Type B pancreatic cell (in vitro differentiated cells): Measurements from ENCODE around the gene MOK. TPM values are rescaled to one million over a fixed set of nuclear protein-coding genes. Genes with fewer than 3 reads are reported as not detected.

ENCODE experiments used
- DNase-seq: peaks from one replicate; pipeline ENCODE4 v3.0.0; 2021; ENCODE audit warnings: mixed read lengths; ENCODE audit not compliant: unreplicated experiment; ENCODE audit errors: extremely low spot score
- H3K27ac Mint-ChIP-seq: 2 replicates; pipeline ENCODE4 v1.8.0; 2021; ENCODE audit warnings: mild to moderate bottlenecking, mixed read lengths
- H3K27me3 Mint-ChIP-seq: 2 replicates; pipeline ENCODE4 v1.8.0; 2021; ENCODE audit warnings: mixed read lengths
- H3K36me3 Mint-ChIP-seq: 2 replicates; pipeline ENCODE4 v1.8.0; 2021; ENCODE audit warnings: mixed read lengths
- H3K4me1 Mint-ChIP-seq: one replicate; pipeline ENCODE4 v1.8.0; 2021; ENCODE audit warnings: mixed read lengths; ENCODE audit not compliant: unreplicated experiment
- H3K4me3 Mint-ChIP-seq: 2 replicates; pipeline ENCODE4 v1.8.0; 2021; ENCODE audit warnings: mild to moderate bottlenecking, mixed read lengths
- H3K9me3 Mint-ChIP-seq: 2 replicates; pipeline ENCODE4 v1.8.0; 2021; ENCODE audit warnings: mixed read lengths
- total RNA-seq: library from RNA; stranded (reverse); gene quantifications from 2 replicates; pipeline ENCODE4 v1.2.1, GENCODE V29; 2021; ENCODE audit warnings: low replicate concordance
- TF ChIP-seq, protein P1 (sequence below): fragments of 200-600 bp; sonication (generic); conservative IDR thresholded peaks from 2 replicates; pipeline ENCODE4 v1.5.0; 2021; ENCODE audit warnings: antibody characterized with exemption, mild to moderate bottlenecking

The MOK gene
- total RNA-seq, 1 donor from 2014 or later = 26.3 TPM

DNA sequence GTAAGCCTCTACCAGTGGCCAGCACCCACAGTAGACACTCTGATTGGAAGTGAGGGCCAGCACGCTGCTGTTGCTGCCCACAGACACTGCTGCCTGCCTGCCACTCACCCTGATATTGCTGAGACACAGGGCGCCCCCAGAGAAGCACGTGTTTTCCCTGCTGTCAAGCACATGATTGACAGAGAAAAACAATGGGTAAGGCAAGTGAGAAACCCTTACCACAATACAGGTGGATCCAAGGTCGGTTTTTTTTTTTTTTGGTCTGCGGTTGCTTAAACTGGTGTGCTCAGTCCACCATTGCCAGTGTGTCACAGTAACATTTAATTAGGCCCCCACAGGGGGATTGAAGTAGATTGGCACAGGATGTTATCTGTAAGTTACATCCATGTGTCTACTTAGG, 99.4 kb downstream of the MOK start:
- H3K4me3 Mint-ChIP-seq = no peak overlapping the region
- TF ChIP-seq, protein P1, sequence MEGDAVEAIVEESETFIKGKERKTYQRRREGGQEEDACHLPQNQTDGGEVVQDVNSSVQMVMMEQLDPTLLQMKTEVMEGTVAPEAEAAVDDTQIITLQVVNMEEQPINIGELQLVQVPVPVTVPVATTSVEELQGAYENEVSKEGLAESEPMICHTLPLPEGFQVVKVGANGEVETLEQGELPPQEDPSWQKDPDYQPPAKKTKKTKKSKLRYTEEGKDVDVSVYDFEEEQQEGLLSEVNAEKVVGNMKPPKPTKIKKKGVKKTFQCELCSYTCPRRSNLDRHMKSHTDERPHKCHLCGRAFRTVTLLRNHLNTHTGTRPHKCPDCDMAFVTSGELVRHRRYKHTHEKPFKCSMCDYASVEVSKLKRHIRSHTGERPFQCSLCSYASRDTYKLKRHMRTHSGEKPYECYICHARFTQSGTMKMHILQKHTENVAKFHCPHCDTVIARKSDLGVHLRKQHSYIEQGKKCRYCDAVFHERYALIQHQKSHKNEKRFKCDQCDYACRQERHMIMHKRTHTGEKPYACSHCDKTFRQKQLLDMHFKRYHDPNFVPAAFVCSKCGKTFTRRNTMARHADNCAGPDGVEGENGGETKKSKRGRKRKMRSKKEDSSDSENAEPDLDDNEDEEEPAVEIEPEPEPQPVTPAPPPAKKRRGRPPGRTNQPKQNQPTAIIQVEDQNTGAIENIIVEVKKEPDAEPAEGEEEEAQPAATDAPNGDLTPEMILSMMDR = no peak
- peaks cover 35% of the 10 kb centered on the region for H3K36me3 Mint-ChIP-seq
- H3K4me1 Mint-ChIP-seq = peaks cover 10% of the 10 kb centered on the region
- no peak overlapping the region for H3K27ac Mint-ChIP-seq
- H3K27me3 Mint-ChIP-seq = no peaks in the 10 kb centered on the region
- H3K9me3 Mint-ChIP-seq = no peaks in the 10 kb centered on the region
- no peak for DNase-seq

DNA sequence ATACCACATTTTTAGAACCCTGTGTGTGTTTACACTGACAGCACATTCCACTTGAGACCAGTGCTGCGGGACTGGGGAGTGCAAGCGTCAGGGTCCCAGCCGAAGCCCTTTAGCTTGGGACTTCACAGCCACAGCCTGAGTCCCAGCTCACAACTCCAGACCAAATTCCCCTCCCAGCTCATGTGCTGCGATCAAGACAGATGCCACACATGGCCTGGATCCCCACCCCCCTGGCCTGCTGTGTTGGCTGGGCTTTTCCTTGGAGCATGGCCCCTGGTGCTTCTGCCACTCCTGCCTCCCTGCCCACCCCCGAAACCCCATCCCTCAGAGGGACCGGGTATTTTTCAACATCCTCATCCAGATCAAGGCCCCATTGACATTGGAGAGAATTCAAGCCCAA, 101.6 kb downstream of the MOK start:
- H3K9me3 Mint-ChIP-seq = no peaks in the 10 kb centered on the region
- H3K36me3 Mint-ChIP-seq = peaks cover 25% of the 10 kb centered on the region
- peaks cover 6% of the 10 kb centered on the region for H3K4me1 Mint-ChIP-seq
- no peak overlapping the region for H3K4me3 Mint-ChIP-seq
- no peaks in the 10 kb centered on the region for H3K27me3 Mint-ChIP-seq
- no peak overlapping the region for H3K27ac Mint-ChIP-seq
- DNase-seq = no peak
- TF ChIP-seq, protein P1 = no peak

DNA sequence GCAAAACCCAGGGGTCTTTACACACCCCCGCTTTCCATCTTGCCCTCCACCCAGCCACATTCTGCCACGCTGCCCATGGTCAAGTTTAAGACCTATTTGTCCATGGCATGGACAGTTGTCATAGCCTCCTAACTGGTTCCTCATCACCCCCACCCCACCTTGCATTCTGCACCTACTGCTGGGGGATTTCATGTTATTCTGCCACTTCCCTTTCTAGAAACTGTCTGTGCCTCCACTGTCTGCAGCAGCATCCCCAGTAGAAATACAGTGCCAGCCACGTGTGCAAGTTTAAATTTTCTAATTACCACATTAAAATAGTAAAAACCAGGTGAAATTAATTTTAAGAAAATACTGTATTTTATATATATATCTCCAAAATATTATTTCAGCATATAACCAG, 102.0 kb downstream of the MOK start:
- Mint-ChIP-seq H3K36me3 (peaks cover 25% of the 10 kb centered on the region), H3K27ac (no peak overlapping the region)

DNA sequence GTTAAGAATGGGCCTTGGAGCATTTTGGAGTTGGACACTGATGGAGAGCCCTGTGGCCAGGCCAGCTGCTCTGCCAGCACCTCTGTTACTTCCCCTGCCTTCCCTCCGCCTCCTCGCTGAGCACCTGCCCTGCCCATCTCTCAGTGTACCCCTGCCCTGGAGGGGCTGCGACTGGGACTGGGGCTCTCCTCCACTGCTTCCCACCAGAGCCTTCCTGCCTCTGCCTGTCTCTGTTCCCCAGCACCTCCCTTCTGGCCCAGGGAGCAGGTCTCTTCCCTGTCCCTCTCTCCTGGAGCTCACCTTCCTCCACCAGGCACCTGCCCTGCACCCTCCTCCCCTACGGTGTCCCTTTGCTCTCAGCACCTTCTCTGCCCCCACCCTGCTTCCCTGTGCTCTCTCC, 103.2 kb downstream of the MOK start:
- Mint-ChIP-seq H3K27ac (peak overlapping the region; percentile 4), H3K4me3 (no peak overlapping the region), H3K27me3 (no peaks in the 10 kb centered on the region), H3K4me1 (peaks cover 12% of the 10 kb centered on the region), H3K36me3 (peaks cover 23% of the 10 kb centered on the region), H3K9me3 (no peaks in the 10 kb centered on the region)
- TF ChIP-seq, protein P1 = no peak
- DNase-seq = no peak

More for the DNA sequence above, 102.0 kb downstream of the MOK start:
- Mint-ChIP-seq H3K27me3 (no peaks in the 10 kb centered on the region), H3K4me1 (peaks cover 6% of the 10 kb centered on the region), H3K9me3 (no peaks in the 10 kb centered on the region), H3K4me3 (no peak overlapping the region)
- TF ChIP-seq, protein P1 = no peak
- DNase-seq = no peak

DNA sequence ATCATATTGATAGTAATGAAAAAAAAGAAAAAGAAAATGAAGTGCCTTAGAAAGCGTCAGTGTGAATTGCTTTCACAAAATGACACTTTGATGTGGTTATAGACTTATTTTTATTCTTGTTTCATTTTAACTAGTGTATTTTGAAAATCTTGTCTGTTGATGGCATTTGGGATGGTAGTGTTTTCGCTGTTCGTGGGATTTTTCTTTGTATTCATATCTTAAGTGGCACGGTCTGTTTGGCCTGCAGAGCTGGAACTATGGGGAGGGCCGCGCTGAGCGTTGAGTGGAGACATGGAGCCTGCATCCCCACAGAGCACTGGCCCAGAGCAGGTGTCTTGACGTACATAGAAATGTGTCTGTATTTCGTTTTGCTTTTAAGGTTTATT, 103.6 kb downstream of the MOK start:
- peak overlapping the region; percentile 4 for H3K27ac Mint-ChIP-seq
- TF ChIP-seq, protein P1 = no peak
- H3K27me3 Mint-ChIP-seq = no peaks in the 10 kb centered on the region
- peaks cover 27% of the 10 kb centered on the region for H3K36me3 Mint-ChIP-seq
- DNase-seq = no peak
- peaks cover 9% of the 10 kb centered on the region for H3K4me1 Mint-ChIP-seq
- H3K4me3 Mint-ChIP-seq = no peak overlapping the region
- no peaks in the 10 kb centered on the region for H3K9me3 Mint-ChIP-seq
